GM18907 (cell line): ENCODE data around the gene NOA1.
"Not testable (repeated sequence)": the region's sequence is repeated elsewhere in the genome, so short reads cannot be mapped to it uniquely, and the experiment has no call there.

Experiments
- ATAC-seq: cut with Tn5 transposase; IDR thresholded peaks from one replicate; pipeline ENCODE4 v1.9.1; 2021; ENCODE audit warnings: mild to moderate bottlenecking, moderate library complexity; ENCODE audit not compliant: unreplicated experiment

Gene NOA1

DNA sequence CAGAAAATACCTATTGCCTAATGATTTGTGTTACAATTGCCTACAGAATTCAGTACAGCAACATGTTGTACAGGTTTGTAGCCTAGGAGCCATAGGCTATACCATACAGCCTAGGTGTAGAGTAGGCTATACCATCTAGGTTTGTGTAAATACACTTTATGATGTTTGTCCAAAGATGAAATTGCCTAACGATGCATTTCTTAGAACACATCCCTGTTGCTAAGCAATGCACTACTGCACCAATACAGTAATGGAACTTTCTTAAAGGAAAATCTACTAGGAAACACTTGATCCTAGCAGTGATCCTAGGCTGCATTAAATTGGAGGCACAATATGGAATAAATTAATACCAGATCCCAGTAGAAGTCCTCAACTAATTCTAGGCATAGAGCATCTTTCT is 18.3 kb downstream of the NOA1 start:
- ATAC-seq = no peak

GRCh38 chr4:56958111-56958517 is 19.3 kb downstream of the NOA1 start:
- ATAC-seq = no peak

GRCh38 chr4:56953680-56954520 is 23.5 kb downstream of the NOA1 start:
- no peak for ATAC-seq

DNA sequence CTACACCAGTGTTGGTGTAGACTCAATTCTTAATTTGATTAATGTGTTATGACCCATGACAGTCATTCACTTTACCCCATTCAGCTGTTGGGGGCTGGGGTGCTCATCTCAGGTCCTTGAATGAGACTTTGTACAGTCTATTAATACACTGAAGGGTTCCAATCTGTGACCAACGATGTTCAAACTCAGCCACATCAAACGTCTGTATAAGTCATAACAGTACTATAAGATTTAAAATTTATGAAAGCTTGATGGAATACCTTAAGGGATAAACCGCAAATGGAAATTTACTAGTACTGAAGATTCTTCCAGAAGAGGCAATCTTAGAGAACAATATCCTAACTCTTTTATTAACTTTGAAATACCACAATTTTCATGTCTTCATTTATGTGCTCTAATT is 36.0 kb downstream of the NOA1 start:
- no peak for ATAC-seq

DNA sequence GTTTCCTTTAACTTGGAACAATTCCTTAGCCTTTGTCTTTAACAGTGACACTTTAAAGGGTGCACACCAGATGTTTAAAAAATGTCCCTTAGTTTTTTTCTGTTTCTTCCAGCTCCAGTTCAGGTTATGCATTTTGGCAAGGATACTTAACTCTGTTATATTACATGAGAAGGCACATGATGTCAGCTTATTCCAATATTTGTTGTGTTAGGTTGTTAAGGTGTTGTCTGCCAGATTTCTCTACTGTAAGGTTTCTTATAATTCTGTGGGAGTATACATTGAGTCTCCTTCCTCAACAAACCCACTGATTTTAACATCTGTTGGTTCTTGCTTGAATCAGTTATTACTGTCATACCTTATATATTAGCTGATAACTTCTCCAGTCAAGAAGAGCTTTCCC is 36.4 kb downstream of the NOA1 start:
- no peak for ATAC-seq

DNA sequence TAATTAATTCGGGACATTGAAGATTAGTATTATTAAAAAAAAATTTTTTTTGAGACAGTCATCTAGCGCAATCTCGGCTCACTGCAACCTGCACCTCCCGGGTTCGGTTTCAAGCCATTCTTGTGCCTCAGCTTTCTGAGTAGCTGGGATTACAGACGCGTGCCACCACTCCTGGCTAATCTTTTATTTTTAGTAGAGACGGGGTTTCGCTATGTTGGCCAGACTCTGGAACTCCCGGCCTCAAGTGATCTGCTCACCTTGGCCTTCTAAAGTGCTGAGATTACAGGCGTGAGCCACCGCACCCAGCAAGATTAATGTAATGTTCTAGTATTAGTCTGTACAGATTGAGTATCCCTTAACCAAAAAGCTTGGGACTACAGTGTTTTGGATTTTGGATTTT is 37.0 kb downstream of the NOA1 start:
- ATAC-seq = no peak

DNA sequence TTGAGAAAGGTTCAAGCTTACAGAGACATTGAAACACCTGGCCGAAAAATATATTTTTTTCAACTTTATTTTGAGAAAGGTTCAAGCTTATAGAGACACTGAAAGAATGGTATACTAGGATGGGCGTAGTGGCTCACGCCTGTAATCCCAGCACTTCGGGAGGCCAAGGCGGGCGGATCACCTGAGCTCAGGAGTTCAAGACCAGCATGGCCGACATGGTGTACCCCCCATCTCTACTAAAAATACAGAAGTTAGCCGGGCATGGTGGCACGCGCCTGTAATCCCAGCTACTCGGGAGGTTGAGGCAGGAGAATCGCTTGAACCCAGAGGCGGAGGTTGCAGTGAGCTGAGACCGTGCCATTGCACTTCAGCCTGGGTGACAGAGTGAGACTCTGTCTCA is 37.6 kb downstream of the NOA1 start:
- ATAC-seq = not testable (repeated sequence)

- ATAC-seq = no peak
Observed at GRCh38 chr4:56937262-56937661, 40.1 kb downstream of the NOA1 start.

GRCh38 chr4:56931924-56932323 is 45.5 kb downstream of the NOA1 start:
- ATAC-seq = no peak

DNA sequence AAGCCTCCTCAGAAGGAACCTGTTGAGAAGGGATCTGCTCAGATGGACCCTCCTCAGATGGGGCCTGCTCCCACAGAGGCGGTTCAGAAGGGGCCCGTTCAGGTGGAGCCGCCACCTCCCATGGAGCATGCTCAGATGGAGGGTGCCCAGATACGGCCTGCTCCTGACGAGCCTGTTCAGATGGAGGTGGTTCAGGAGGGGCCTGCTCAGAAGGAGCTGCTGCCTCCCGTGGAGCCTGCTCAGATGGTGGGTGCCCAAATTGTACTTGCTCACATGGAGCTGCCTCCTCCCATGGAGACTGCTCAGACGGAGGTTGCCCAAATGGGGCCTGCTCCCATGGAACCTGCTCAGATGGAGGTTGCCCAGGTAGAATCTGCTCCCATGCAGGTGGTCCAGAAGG is 46.8 kb downstream of the NOA1 start:
- no peak for ATAC-seq

DNA sequence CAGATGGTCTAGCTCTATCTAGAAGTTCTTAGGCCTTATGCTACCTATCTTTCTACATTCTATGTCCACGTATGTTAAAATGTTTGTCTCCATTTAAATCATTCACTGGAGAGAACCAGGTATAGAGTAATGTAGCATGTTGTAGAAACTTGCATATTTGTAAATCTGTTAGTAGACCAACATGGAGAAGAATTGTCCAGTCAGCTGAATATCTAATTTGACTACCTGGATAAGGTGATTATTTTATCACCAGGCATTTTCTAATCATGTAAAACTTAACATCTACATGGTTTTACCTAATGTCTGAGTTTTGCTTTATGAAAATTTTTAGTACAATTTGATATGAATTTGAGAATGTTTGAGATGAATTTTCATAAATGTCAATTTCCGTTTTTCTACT is 50.2 kb downstream of the NOA1 start:
- no peak for ATAC-seq

DNA sequence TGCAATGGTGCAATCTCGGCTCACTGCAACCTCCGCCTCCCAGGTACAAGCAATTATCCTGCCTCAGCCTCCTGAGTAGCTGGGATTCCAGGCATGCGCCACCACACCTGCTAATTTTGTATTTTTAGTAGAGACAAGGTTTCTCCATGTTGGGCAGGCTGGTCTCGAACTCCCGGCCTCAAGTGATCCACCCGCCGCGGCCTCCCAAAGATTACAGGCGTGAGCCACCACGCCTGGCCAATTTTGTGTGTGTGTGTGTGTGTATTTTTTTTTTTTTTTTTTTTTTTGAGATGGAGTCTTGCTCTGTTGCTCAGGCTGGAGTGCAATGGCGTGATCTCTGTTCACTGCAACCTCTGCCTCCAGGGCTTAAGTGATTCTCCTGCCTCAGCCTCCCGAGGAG is 62.4 kb downstream of the NOA1 start:
- not testable (repeated sequence) for ATAC-seq

- no peak for ATAC-seq
Observed at GRCh38 chr4:56914336-56914735, 63.1 kb downstream of the NOA1 start.
